PC-3 (cell line): ENCODE measurements around the gene KCNG2.

Experiments used
- CTCF ChIP-seq: fragments of 300-600 bp; sonication (generic); conservative IDR thresholded peaks from 2 replicates; pipeline ENCODE4 v1.5.1; 2017; ENCODE audit warnings: antibody characterized with exemption, low read depth, mild to moderate bottlenecking, low read length
- EZH2 ChIP-seq: fragments of 300-600 bp; sonication (generic); IDR thresholded peaks from one replicate; pipeline ENCODE4 v1.6.1; 2017; ENCODE audit warnings: antibody characterized with exemption, mild to moderate bottlenecking, low read length; ENCODE audit not compliant: unreplicated experiment
- EZH2phosphoT487 ChIP-seq: fragments of 300-600 bp; sonication (generic); IDR thresholded peaks from 2 replicates; pipeline ENCODE4 v1.6.1; 2018; ENCODE audit warnings: mild to moderate bottlenecking, antibody characterized with exemption, low read length, borderline replicate concordance

- no peak for TF ChIP-seq EZH2phosphoT487
- TF ChIP-seq CTCF = no peak
- TF ChIP-seq EZH2 = no peak
Measured at GRCh38 chr18:79832169-79832568, 34.4 kb downstream of the KCNG2 start.
